Right lobe of liver (tissue), 6 donors: Measurements from ENCODE around the gene CAMKMT. TPM values are rescaled to one million over a fixed set of nuclear protein-coding genes. Genes with fewer than 3 reads are reported as not detected.

Experiments
- ATAC-seq, 4 donors: fragments of 200-7000 bp; cut with Tn5 transposase; one replicate each; pipeline ENCODE4 v1.9.1; 2020; ENCODE audit warnings: mild to moderate bottlenecking in 4 of 4, moderate library complexity in 4 of 4
- DNase-seq, 3 donors: peaks; one replicate each; pipeline ENCODE4 v3.0.0-alpha.2; 2020
- H3K27ac ChIP-seq, 3 donors: fragments of 200-600 bp; one replicate each; pipeline ENCODE4 v1.8.0; 2022
- H3K27me3 ChIP-seq, 2 donors: fragments of 200-600 bp; one replicate each; pipeline ENCODE4 v1.8.0; 2022
- H3K36me3 ChIP-seq, 4 donors: fragments of 200-600 bp; sonication (generic) in 1 of 4; one replicate each; pipeline versions ENCODE4 v1.5.1 to v1.8.0; 2017 to 2022; ENCODE audit warnings: control low read depth in 1 of 4
- H3K4me1 ChIP-seq, 4 donors: fragments of 200-600 bp; sonication (generic) in 1 of 4; one replicate each; pipeline versions ENCODE4 v1.5.1 to v1.8.0; 2017 to 2022; ENCODE audit warnings: control low read depth in 1 of 4
- H3K4me3 ChIP-seq, 3 donors: fragments of 200-600 bp; one replicate each; pipeline ENCODE4 v1.8.0; 2022
- H3K9me3 ChIP-seq, 4 donors: fragments of 200-600 bp; sonication (generic) in 1 of 4; one replicate each; pipeline versions ENCODE4 v1.5.1 to v1.8.0; 2017 to 2022; ENCODE audit warnings: control low read depth in 1 of 4
- POLR2A ChIP-seq: fragments of 450-650 bp; IDR thresholded peaks from one replicate; pipeline ENCODE4 v1.6.1; 2017; ENCODE audit warnings: antibody characterized with exemption, mild to moderate bottlenecking
- WGBS: methylation state at CpG from one replicate; pipeline ENCODE4 v1.1.6; 2018; ENCODE audit warnings: low coverage, low lambda C conversion rate; ENCODE audit not compliant: insufficient coverage; ENCODE audit errors: missing lambda C conversion rate; 5-methylcytosine and 5-hydroxymethylcytosine counted together
- intact Hi-C, 2 donors: fragments of 100-400 bp; cut with DNase I; formaldehyde crosslinking; loops; one replicate each; pipeline versions ENCODE4 v1.11.2 to v1.14.1; 2022
- total RNA-seq, 6 experiments: library from RNA; depleted of rRNA in 2 of 6; stranded (reverse); fragments of >200 nt in 2 of 6; fragmentation: NEBNext Ultra II Directional in 3 of 6; extraction: Animal tissue kit (Norgen Biotek cat#: 25700) in 3 of 6; gene quantifications; one replicate each; pipeline versions ENCODE4 v1.1.0 to v1.2.4, GENCODE V29; 2016 to 2023
- TF ChIP-seq, protein P1 (sequence below), 4 donors: fragments of 200-600 bp in 3 of 4; fragments of 450-650 bp in 1 of 4; IDR thresholded peaks; one replicate each; pipeline versions ENCODE4 v1.5.1 to v1.8.0; 2016 to 2022; ENCODE audit warnings: antibody characterized with exemption in 4 of 4, mild to moderate bottlenecking in 2 of 4
- donor health status: DM: no; HTN: yes; CAD: no.
- donor health status: DM: no; HTN: no; CAD: no.
- donor health status: DM: no; HTN: no; CAD: no.
- donor health status: DM: no; HTN: yes; CAD: no.
- donor health status: DM: no; HTN: yes; CAD: no.

CAMKMT gene
- total RNA-seq, 6 experiments from 2014 or later = 2.0 to 7.4 (median 5.2) TPM

DNA sequence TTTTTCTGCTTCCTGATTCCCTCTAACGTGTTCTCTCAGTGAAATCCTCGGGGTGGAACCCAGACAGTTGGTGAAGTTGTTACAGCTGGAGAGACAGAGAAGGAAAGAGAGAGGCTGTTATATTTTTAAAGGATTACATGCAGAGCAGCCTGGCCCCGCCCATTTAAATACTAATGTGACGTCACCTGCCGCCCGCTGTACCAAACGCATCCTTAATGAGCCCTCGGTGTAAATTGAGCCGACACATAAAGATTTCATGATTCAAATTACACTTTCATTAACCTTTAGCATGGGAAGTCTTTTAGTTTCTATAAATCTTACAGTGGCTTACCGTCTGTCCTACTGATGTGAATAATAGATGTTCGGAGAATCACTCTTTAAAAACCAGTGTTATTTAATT is 415.8 kb downstream of the CAMKMT start:
- no peak overlapping the region for H3K4me3 ChIP-seq
- intact Hi-C loops = no loop called here
- H3K4me1 ChIP-seq = no peaks in the 10 kb centered on the region
- no peak overlapping the region for H3K27ac ChIP-seq
- WGBS = 34% methylated on average over 11 of the region's 11 CpGs
- ATAC-seq (no peak), DNase-seq (no peak)
- TF ChIP-seq, protein P1, sequence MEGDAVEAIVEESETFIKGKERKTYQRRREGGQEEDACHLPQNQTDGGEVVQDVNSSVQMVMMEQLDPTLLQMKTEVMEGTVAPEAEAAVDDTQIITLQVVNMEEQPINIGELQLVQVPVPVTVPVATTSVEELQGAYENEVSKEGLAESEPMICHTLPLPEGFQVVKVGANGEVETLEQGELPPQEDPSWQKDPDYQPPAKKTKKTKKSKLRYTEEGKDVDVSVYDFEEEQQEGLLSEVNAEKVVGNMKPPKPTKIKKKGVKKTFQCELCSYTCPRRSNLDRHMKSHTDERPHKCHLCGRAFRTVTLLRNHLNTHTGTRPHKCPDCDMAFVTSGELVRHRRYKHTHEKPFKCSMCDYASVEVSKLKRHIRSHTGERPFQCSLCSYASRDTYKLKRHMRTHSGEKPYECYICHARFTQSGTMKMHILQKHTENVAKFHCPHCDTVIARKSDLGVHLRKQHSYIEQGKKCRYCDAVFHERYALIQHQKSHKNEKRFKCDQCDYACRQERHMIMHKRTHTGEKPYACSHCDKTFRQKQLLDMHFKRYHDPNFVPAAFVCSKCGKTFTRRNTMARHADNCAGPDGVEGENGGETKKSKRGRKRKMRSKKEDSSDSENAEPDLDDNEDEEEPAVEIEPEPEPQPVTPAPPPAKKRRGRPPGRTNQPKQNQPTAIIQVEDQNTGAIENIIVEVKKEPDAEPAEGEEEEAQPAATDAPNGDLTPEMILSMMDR (IDR thresholded peaks at IDR 0.05) = no peak
- no peak for TF ChIP-seq POLR2A
- H3K27me3 ChIP-seq = no peaks in the 10 kb centered on the region
- H3K9me3 ChIP-seq = no peaks in the 10 kb centered on the region
- no peaks in the 10 kb centered on the region for H3K36me3 ChIP-seq

DNA sequence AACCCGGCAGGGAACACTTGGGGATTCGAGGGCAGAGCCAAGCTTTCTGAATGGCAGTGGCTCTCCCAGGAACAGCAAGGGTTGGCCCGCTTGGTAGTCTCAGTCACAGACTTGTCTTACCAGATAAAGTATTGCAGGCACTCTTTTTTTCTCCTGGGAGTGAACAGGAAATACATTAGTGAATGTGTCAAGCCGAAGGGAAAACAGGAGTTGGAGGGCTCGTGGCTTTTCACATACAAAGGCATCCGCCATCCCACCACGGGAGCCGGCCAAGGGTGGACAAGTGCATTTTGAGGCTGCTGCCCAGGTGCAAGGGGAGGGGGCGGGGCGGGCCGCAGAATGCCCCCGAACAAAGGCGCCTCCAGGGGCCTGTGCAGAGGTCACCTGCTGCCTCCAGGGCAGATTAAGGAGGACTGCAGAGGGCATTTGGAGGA is 416.5 kb downstream of the CAMKMT start:
- H3K27ac ChIP-seq = no peak overlapping the region
- H3K4me1 ChIP-seq = no peaks in the 10 kb centered on the region
- 45% methylated on average over 7 of the region's 13 CpGs for WGBS
- H3K36me3 ChIP-seq = no peaks in the 10 kb centered on the region
- no peaks in the 10 kb centered on the region for H3K27me3 ChIP-seq
- TF ChIP-seq, protein P1 (IDR thresholded peaks at IDR 0.05) = no peak
- TF ChIP-seq POLR2A = no peak
- no peak for ATAC-seq
- intact Hi-C loops = no loop called here
- H3K4me3 ChIP-seq = no peak overlapping the region
- no peak for DNase-seq
- no peaks in the 10 kb centered on the region for H3K9me3 ChIP-seq

DNA sequence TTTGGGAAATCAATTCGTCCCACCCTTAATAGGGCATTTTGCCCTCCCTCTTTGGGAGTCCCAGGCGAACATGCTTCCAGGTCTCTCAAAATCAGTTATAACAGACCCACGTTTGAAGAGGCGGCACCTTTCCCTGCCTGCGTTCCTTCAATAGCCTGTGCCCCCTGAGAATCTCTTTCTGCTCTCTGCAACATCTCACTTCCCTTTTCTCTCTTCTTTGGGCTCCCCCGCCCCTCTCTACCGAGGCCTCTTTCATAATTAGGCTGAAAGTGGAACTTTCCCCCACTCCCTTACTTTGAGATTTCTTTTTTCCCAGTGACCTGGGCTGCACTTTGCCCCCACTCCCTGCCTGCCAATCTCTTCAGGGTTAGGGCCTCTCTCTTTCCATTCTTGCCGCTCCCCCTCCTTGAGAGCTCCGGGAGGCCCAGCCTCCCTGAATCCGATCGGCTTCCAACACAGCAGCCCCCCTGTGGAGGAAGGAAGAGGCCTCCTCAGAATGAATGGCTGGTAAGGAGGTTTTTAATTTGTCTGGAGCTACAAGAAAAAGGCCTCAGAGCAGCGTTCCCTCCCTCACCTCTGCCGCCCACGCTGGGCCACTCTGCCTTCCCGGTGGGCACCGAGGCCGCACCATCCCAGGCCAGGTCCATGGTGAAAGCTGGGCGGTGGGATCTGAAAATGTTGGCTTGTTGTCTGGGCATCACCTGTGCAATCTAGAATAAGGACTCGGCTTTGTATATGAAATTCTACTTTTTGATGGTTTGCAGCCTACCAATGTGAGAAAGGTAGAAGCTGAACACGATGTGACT is 417.1 kb downstream of the CAMKMT start:
- H3K4me1 ChIP-seq = no peaks in the 10 kb centered on the region
- H3K4me3 ChIP-seq = no peak overlapping the region
- H3K27me3 ChIP-seq = no peaks in the 10 kb centered on the region
- TF ChIP-seq, protein P1 (IDR thresholded peaks at IDR 0.05) = no peak
- no peak for TF ChIP-seq POLR2A
- H3K27ac ChIP-seq = no peak overlapping the region
- intact Hi-C loops = no loop called here
- no peaks in the 10 kb centered on the region for H3K36me3 ChIP-seq
- ATAC-seq = peak in 3 of 4 donors; percentile 18 to 50 (median 26)
- WGBS = 65% methylated on average over 15 of the region's 20 CpGs
- H3K9me3 ChIP-seq = no peaks in the 10 kb centered on the region
- DNase-seq = no peak

DNA sequence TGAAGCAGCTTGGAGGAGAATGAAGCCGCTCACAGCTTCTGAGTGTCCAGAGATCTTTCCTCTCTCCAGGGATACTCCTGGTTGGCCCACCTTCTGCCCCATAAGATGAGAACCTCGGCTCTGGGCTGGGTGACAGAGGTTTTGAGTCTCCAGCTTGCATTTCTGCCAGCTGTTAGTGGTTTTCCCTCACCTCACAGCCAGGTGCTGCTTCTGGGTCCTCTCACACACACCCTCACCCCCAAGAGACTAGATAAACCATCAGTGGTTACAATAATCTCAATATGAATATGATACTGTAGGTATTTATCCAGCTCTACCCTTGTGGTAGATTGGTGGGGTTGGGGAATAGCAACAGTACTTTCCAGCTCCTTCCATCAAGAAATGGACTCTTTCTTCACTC is 418.0 kb downstream of the CAMKMT start:
- intact Hi-C loops = no loop called here
- no peaks in the 10 kb centered on the region for H3K9me3 ChIP-seq
- DNase-seq (no peak), ATAC-seq (no peak)
- no peak overlapping the region for H3K4me3 ChIP-seq
- H3K27ac ChIP-seq = no peak overlapping the region
- TF ChIP-seq POLR2A = no peak
- TF ChIP-seq, protein P1 (IDR thresholded peaks at IDR 0.05) = no peak
- no peaks in the 10 kb centered on the region for H3K36me3 ChIP-seq
- H3K4me1 ChIP-seq = no peaks in the 10 kb centered on the region
- no peaks in the 10 kb centered on the region for H3K27me3 ChIP-seq
- WGBS = 83% methylated on average over 2 of the region's 2 CpGs
